OCI-LY7 (cell line): ENCODE results near the gene FNDC1. TPM values are rescaled to one million over a fixed set of nuclear protein-coding genes. Genes with fewer than 3 reads are reported as not detected.

ENCODE experiments used
- BruUV-seq: library from RNA; stranded (reverse); fragments of 400-500 nt; replicated peaks from 2 replicates; lab custom pipeline; 2021; lab: Mats Ljungman, UMichigan
- CTCF ChIA-PET: fragments of 300-600 bp; sonication (Branson Sonifier 250); formaldehyde crosslinking; loops from one replicate; lab custom pipeline; 2022; ENCODE audit warnings: antibody characterized with exemption; ENCODE audit not compliant: unreplicated experiment; lab: Charles Lee
- POLR2A ChIA-PET: fragments of 300-600 bp; sonication (Branson Sonifier 250); formaldehyde crosslinking; loops from one replicate; lab custom pipeline; 2022; ENCODE audit warnings: antibody characterized with exemption; lab: Charles Lee
- DNase-seq: peaks from one replicate; pipeline ENCODE4 v3.0.0-alpha.2; 2015; ENCODE audit warnings: low spot score
- H2AFZ ChIP-seq: fragments of 200-600 bp; sonication (generic), shearing (Covaris generic); 2 replicates; pipeline ENCODE4 v1.6.1; 2014; ENCODE audit warnings: mild to moderate bottlenecking, antibody characterized with exemption, low read length, moderate library complexity
- H3K27ac ChIP-seq: fragments of 200-600 bp; sonication (generic); 2 replicates; pipeline ENCODE4 v1.5.1; 2014; ENCODE audit warnings: mixed run types, low read depth, mild to moderate bottlenecking, moderate library complexity, low read length, inconsistent platforms; ENCODE audit not compliant: poor library complexity, severe bottlenecking
- H3K36me3 ChIP-seq: fragments of 200-600 bp; sonication (generic); 2 replicates; pipeline ENCODE4 v1.6.1; 2014; ENCODE audit warnings: mild to moderate bottlenecking, antibody characterized with exemption, low read length, moderate library complexity, mixed read lengths; ENCODE audit not compliant: insufficient read depth
- H3K4me1 ChIP-seq: fragments of 200-600 bp; sonication (generic); 2 replicates; pipeline ENCODE4 v1.5.1; 2014; ENCODE audit warnings: mild to moderate bottlenecking, low read length; ENCODE audit not compliant: insufficient read depth, poor library complexity, severe bottlenecking
- H3K4me2 ChIP-seq: fragments of 200-600 bp; sonication (generic); 2 replicates; pipeline ENCODE4 v1.6.1; 2014; ENCODE audit warnings: mild to moderate bottlenecking, low read length
- H3K4me3 ChIP-seq: fragments of 200-600 bp; sonication (generic); 2 replicates; pipeline ENCODE4 v1.5.1; 2014; ENCODE audit warnings: mild to moderate bottlenecking, low read depth, low read length; ENCODE audit not compliant: poor library complexity, severe bottlenecking
- H3K79me2 ChIP-seq: fragments of 200-600 bp; sonication (generic); 2 replicates; pipeline ENCODE4 v1.6.1; 2016; ENCODE audit warnings: low read depth, mild to moderate bottlenecking, low read length, moderate library complexity, mixed read lengths; ENCODE audit not compliant: insufficient read depth
- H3K9me2 ChIP-seq: fragments of 200-600 bp; sonication (generic); 2 replicates; pipeline ENCODE4 v1.6.1; 2016; ENCODE audit warnings: mild to moderate bottlenecking, low read length, mixed read lengths; ENCODE audit not compliant: insufficient read depth
- H3K9me3 ChIP-seq: fragments of 200-600 bp; sonication (generic); 2 replicates; pipeline ENCODE4 v1.6.1; 2014; ENCODE audit warnings: mild to moderate bottlenecking, mixed run types, low read length, mixed read lengths
- H4K20me1 ChIP-seq: fragments of 200-600 bp; sonication (generic); 2 replicates; pipeline ENCODE4 v1.6.1; 2014; ENCODE audit warnings: mild to moderate bottlenecking, antibody characterized with exemption, low read length, moderate library complexity, mixed read lengths; ENCODE audit not compliant: insufficient read depth
- CTCF ChIP-seq: fragments of 200-600 bp; sonication (generic); conservative IDR thresholded peaks from 2 replicates; pipeline ENCODE4 v1.5.1; 2014; ENCODE audit warnings: mild to moderate bottlenecking, antibody characterized with exemption, low read length, moderate library complexity, mixed read lengths
- EZH2phosphoT487 ChIP-seq: fragments of 200-600 bp; sonication (generic); IDR thresholded peaks from 2 replicates; pipeline ENCODE4 v1.6.1; 2018; ENCODE audit warnings: low read depth, borderline replicate concordance, mild to moderate bottlenecking, mixed run types, antibody characterized with exemption, low read length, moderate library complexity, mixed read lengths
- intact Hi-C: fragments of 100-400 bp; cut with micrococcal nuclease; formaldehyde crosslinking; loops from one replicate; pipeline ENCODE4 v1.10.0; 2022; ENCODE audit not compliant: unreplicated experiment
- total RNA-seq, 2 experiments: library from RNA; depleted of rRNA in 1 of 2; stranded (reverse); fragments of >200 nt in 1 of 2; shearing (Covaris generic) in 1 of 2; gene quantifications; 2 replicates each; pipeline ENCODE4 v1.2.3, GENCODE V29; 2014 to 2022

The FNDC1 gene
- total RNA-seq, 2 experiments from 2014 or later, result 0.16 to 19.9 TPM

GRCh38 chr6:159221486-159222170 is 52.4 kb downstream of the FNDC1 start:
- CTCF ChIA-PET, result no interaction called here
- intact Hi-C loops, result no loop called here
- no TSS peak for BruUV-seq

GRCh38 chr6:159224452-159224851 is 55.3 kb downstream of the FNDC1 start:
- POLR2A ChIA-PET, result interaction anchor here (1.0 kb wide), 1 partner anchor 36 kb away, joined by 3 read pairs; no protein-coding TSS in a partner anchor
- intact Hi-C loops, result no loop called here
- no peak overlapping the region for H3K4me2 ChIP-seq
- H3K4me3 ChIP-seq, result no peak overlapping the region
- H3K4me1 ChIP-seq, result peaks cover 25% of the 10 kb centered on the region
- BruUV-seq, result no TSS peak
- H3K36me3 ChIP-seq, result no peaks in the 10 kb centered on the region
- DNase-seq, result no peak
- no peak overlapping the region for H3K27ac ChIP-seq
- no peak overlapping the region for H2AFZ ChIP-seq
- H4K20me1 ChIP-seq, result no peaks in the 10 kb centered on the region
- no peaks in the 10 kb centered on the region for H3K9me2 ChIP-seq
- CTCF ChIA-PET, result no interaction called here
- no peaks in the 10 kb centered on the region for H3K79me2 ChIP-seq
- H3K9me3 ChIP-seq, result no peaks in the 10 kb centered on the region
- TF ChIP-seq EZH2phosphoT487, result no peak
- TF ChIP-seq CTCF, result no peak

More at GRCh38 chr6:159221486-159222170, 52.4 kb downstream of the FNDC1 start:
- Histone ChIP-seq H3K79me2 (no peaks in the 10 kb centered on the region), H3K4me1 (peaks cover 53% of the 10 kb centered on the region), H3K36me3 (no peaks in the 10 kb centered on the region), H3K9me2 (no peaks in the 10 kb centered on the region), H2AFZ (peak overlapping the region; percentile 53; the same call in 1 of the 2 replicates), H3K4me2 (peak overlapping the region; percentile 54), H3K27ac (no peak overlapping the region), H3K4me3 (peak overlapping the region; percentile 37), H4K20me1 (no peaks in the 10 kb centered on the region), H3K9me3 (no peaks in the 10 kb centered on the region)
- no peak for DNase-seq
- POLR2A ChIA-PET, result interaction anchor here (0.7 kb wide), 1 partner anchor 22 kb away, joined by 3 read pairs; no protein-coding TSS in a partner anchor
- no peak for TF ChIP-seq CTCF
- TF ChIP-seq EZH2phosphoT487, result no peak

GRCh38 chr6:159229651-159230051 is 60.5 kb downstream of the FNDC1 start:
- Histone ChIP-seq H3K27ac (no peak overlapping the region), H3K9me3 (no peaks in the 10 kb centered on the region), H3K36me3 (no peaks in the 10 kb centered on the region), H2AFZ (no peak overlapping the region), H3K4me3 (no peak overlapping the region), H3K9me2 (no peaks in the 10 kb centered on the region), H3K79me2 (no peaks in the 10 kb centered on the region), H3K4me2 (no peak overlapping the region), H3K4me1 (no peaks in the 10 kb centered on the region), H4K20me1 (no peaks in the 10 kb centered on the region)
- DNase-seq, result no peak
- intact Hi-C loops, result no loop called here
- ChIA-PET CTCF (no interaction called here), POLR2A (interaction anchor here (0.9 kb wide), 1 partner anchor 10 kb away, joined by 3 read pairs; no protein-coding TSS in a partner anchor)
- no TSS peak for BruUV-seq
- TF ChIP-seq EZH2phosphoT487, result no peak
- TF ChIP-seq CTCF, result no peak
